Esophagus squamous epithelium (tissue), 5 donors: ENCODE results near the gene TEX48. TPM values are rescaled to one million over a fixed set of nuclear protein-coding genes. Genes with fewer than 3 reads are reported as not detected.

Experiments
- DNase-seq: peaks from one replicate; lab custom pipeline; 2025; lab: John Stamatoyannopoulos, UW
- H3K27ac ChIP-seq, 4 donors: fragments of 200-600 bp; sonication (generic); one replicate each; pipeline ENCODE4 v1.5.1; 2016 to 2019; ENCODE audit warnings: mild to moderate bottlenecking in 1 of 4
- H3K27me3 ChIP-seq, 4 donors: fragments of 200-600 bp; sonication (generic); 1 replicate in 3 of 4; 2 replicates in 1 of 4; pipeline versions ENCODE4 v1.5.1 to v1.6.0; 2017 to 2021; ENCODE audit warnings: antibody characterized with exemption in 1 of 4
- H3K36me3 ChIP-seq, 3 donors: fragments of 200-600 bp; sonication (generic); one replicate each; pipeline ENCODE4 v1.5.1; 2016 to 2019
- H3K4me1 ChIP-seq, 3 donors: fragments of 200-600 bp; sonication (generic); one replicate each; pipeline ENCODE4 v1.5.1; 2017 to 2019
- H3K4me3 ChIP-seq, 4 donors: fragments of 200-600 bp; sonication (generic); 1 replicate in 3 of 4; 2 replicates in 1 of 4; pipeline ENCODE4 v1.5.1; 2016 to 2019; ENCODE audit warnings: mild to moderate bottlenecking in 2 of 4, moderate library complexity in 1 of 4
- H3K9me3 ChIP-seq, 3 donors: fragments of 200-600 bp; sonication (generic); one replicate each; pipeline ENCODE4 v1.5.1; 2016 to 2019
- POLR2A ChIP-seq, 4 donors: fragments of 450-650 bp; IDR thresholded peaks; one replicate each; pipeline ENCODE4 v1.6.1; 2017; ENCODE audit warnings: antibody characterized with exemption in 4 of 4, mild to moderate bottlenecking in 4 of 4, moderate library complexity in 3 of 4
- WGBS, 2 donors: methylation state at CpG; one replicate each; pipeline ENCODE4 v1.1.5; 2018; 5-methylcytosine and 5-hydroxymethylcytosine counted together
- intact Hi-C: fragments of 100-400 bp; cut with DNase I; formaldehyde crosslinking; loops from one replicate; pipeline ENCODE4 v1.15.0; 2022
- total RNA-seq, 4 donors: library from RNA; depleted of rRNA; stranded (reverse); fragments of >200 nt; gene quantifications; one replicate each; pipeline ENCODE4 v1.1.0, GENCODE V29; 2016
- TF ChIP-seq, protein P1 (sequence below), 6 experiments: fragments of 450-650 bp in 4 of 6; fragments of 200-600 bp in 2 of 6; sonication (generic) in 2 of 6; IDR thresholded peaks; one replicate each; pipeline ENCODE4 v1.5.1; 2016 to 2019; ENCODE audit warnings: antibody characterized with exemption in 6 of 6, mild to moderate bottlenecking in 4 of 6, moderate library complexity in 4 of 6
- donor health status: DM: yes; HTN: yes; CAD: no.

Gene TEX48
- total RNA-seq, 4 donors from 2014 or later: not detected

DNA sequence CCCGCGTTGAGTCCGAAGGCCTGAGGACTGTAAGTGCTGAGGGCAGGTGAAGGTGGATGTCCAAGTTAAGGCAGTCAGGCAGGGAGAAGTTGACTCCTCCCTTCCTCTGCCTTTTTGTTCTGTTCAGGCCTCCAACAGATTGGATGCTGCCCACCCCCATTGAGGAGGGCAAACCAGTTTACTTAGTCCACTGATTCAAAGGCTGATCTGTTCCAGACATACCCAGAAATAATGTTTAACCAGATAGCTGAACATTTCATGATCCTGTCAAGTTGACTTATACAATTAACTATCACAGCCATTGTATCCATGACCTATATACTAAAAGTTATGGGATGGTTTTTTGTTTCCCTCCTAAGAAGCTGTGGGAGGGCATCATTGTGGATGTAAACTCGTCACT lies 8.3 kb upstream of the TEX48 start:
- Histone ChIP-seq H3K4me1 (no peaks in the 10 kb centered on the region), H3K4me3 (no peak overlapping the region), H3K27me3 (peaks cover 0 to 4% (median 0%) of the 10 kb centered on the region in 4 donors), H3K9me3 (no peaks in the 10 kb centered on the region), H3K27ac (no peak overlapping the region), H3K36me3 (no peaks in the 10 kb centered on the region)
- no peak for DNase-seq
- intact Hi-C loops: no loop called here
- TF ChIP-seq, protein P1, sequence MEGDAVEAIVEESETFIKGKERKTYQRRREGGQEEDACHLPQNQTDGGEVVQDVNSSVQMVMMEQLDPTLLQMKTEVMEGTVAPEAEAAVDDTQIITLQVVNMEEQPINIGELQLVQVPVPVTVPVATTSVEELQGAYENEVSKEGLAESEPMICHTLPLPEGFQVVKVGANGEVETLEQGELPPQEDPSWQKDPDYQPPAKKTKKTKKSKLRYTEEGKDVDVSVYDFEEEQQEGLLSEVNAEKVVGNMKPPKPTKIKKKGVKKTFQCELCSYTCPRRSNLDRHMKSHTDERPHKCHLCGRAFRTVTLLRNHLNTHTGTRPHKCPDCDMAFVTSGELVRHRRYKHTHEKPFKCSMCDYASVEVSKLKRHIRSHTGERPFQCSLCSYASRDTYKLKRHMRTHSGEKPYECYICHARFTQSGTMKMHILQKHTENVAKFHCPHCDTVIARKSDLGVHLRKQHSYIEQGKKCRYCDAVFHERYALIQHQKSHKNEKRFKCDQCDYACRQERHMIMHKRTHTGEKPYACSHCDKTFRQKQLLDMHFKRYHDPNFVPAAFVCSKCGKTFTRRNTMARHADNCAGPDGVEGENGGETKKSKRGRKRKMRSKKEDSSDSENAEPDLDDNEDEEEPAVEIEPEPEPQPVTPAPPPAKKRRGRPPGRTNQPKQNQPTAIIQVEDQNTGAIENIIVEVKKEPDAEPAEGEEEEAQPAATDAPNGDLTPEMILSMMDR (IDR thresholded peaks at IDR 0.05): no peak
- TF ChIP-seq POLR2A (IDR thresholded peaks at IDR 0.05): no peak
- whole genome bisulfite sequencing, 2 donors: 92 to 94% methylated on average over 4 of the region's 4 CpGs

DNA sequence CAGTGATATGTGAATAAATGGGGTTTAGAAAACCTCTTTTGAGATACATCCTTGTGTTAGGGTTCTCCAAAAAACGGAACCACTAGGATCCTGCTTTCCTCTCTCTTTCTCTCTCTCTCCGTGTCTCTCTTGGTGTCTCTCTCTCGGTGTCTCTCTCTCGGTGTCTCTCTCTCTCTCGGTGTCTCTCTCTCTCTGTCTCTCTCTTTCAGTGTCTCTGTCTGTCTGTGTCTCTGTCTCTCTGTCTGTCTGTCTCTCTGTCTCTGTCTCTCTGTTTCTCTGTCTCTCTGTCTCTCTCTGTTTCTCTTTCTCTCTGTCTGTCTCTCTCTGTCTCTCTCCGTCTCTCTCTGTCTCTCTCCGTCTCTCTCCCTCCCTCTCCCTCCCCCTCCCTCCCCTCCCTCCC lies 7.8 kb upstream of the TEX48 start:
- no peaks in the 10 kb centered on the region for H3K36me3 ChIP-seq
- DNase-seq: no peak
- intact Hi-C loops: loop anchor here (10.0 kb wide), 1 partner anchor 225 kb away; no protein-coding TSS in a partner anchor
- H3K27me3 ChIP-seq: peaks cover 0 to 4% (median 0%) of the 10 kb centered on the region in 4 donors
- H3K27ac ChIP-seq: no peak overlapping the region
- H3K9me3 ChIP-seq: no peaks in the 10 kb centered on the region
- TF ChIP-seq POLR2A (IDR thresholded peaks at IDR 0.05): no peak
- TF ChIP-seq, protein P1 (IDR thresholded peaks at IDR 0.05): no peak
- 89 to 96% methylated on average over 7 of the region's 7 CpGs for WGBS, 2 donors
- no peak overlapping the region for H3K4me3 ChIP-seq
- H3K4me1 ChIP-seq: no peaks in the 10 kb centered on the region

DNA sequence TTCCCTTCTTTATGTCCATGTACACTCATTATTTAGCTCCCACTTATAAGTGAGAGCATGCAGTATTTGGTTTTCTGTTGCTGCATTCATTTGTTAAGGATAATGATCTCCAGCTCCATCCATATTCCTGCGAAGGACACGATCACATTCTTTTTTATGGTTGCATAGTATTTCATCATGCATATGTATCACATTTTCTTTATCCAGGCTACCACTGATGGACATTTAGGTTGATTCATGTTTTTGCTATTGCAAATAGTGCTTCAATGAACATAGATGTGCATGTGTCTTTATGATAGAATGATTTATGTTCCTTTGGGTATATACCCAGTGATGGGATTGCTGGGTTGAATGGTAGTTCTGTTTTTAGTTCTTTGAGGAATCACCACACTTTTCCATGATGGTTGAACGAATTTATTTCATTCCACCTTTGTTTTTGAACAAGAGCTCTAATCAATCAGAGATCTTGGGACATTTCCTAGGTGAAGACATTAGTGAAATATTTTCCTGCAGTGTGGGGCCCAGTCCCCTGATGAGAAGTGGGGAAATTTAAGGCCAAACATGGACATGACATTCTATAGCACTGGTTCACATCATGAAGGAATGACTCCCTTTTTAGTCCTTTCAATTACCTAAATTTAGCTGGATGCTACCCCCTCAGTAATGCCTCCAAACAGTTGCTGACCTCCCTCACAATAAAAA lies 7.1 kb upstream of the TEX48 start:
- Histone ChIP-seq H3K4me1 (no peaks in the 10 kb centered on the region), H3K27me3 (peaks cover 0 to 4% (median 0%) of the 10 kb centered on the region in 4 donors), H3K9me3 (no peaks in the 10 kb centered on the region), H3K27ac (no peak overlapping the region), H3K36me3 (no peaks in the 10 kb centered on the region), H3K4me3 (no peak overlapping the region)
- TF ChIP-seq, protein P1 (IDR thresholded peaks at IDR 0.05): no peak
- no peak for TF ChIP-seq POLR2A (IDR thresholded peaks at IDR 0.05)
- intact Hi-C loops: loop anchor here (10.0 kb wide), 1 partner anchor 226 kb away; no protein-coding TSS in a partner anchor
- no peak for DNase-seq
- 87 to 95% methylated on average over 3 of the region's 3 CpGs for WGBS, 2 donors

DNA sequence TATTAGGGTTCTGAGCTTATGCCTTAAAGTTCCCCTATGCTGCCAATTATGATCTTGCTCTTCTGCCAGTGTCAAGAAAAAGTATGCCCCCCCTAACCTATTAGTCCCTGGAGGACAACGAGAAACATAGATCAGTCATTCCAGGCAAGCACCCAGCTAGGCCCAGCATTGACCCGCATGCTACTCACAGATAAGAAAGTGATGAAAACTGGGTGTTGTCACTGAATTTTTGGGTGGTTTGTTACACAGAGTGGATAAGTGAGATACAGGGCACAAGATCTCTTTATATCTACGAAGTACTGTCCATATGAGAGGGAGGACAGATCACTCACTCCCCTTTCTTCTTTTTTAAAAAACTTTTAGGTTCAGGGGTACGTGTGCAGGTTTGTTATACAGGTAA lies 6.4 kb upstream of the TEX48 start:
- Histone ChIP-seq H3K27ac (no peak overlapping the region), H3K27me3 (peaks cover 0 to 4% (median 0%) of the 10 kb centered on the region in 4 donors), H3K4me1 (no peaks in the 10 kb centered on the region), H3K9me3 (no peaks in the 10 kb centered on the region), H3K4me3 (no peak overlapping the region), H3K36me3 (no peaks in the 10 kb centered on the region)
- 83 to 87% methylated on average over 4 of the region's 4 CpGs for WGBS, 2 donors
- TF ChIP-seq, protein P1 (IDR thresholded peaks at IDR 0.05): no peak
- no peak for TF ChIP-seq POLR2A (IDR thresholded peaks at IDR 0.05)
- no peak for DNase-seq
- intact Hi-C loops: loop anchor here (10.0 kb wide), 1 partner anchor 226 kb away; no protein-coding TSS in a partner anchor

DNA sequence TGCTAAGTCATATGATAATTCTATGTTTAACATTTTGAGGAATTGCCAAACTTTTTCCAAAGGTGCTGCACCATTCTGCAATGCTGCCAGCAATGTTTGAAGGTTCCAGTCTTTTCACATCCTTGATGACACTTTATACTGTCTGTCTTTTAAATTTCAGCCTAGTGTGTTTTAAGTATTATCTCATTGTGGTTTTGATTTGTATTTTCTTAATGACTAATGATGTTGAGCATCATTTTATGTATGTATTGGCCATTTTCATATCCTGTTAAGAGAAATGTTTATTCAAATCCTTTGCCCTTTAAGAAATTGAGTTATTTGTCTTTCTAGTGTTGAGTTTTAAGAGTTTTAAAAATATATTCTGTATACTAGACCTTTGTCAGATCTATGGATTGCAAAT lies 5.0 kb upstream of the TEX48 start:
- H3K9me3 ChIP-seq: no peaks in the 10 kb centered on the region
- TF ChIP-seq POLR2A (IDR thresholded peaks at IDR 0.05): no peak
- TF ChIP-seq, protein P1 (IDR thresholded peaks at IDR 0.05): no peak
- no peak overlapping the region for H3K27ac ChIP-seq
- no peaks in the 10 kb centered on the region for H3K4me1 ChIP-seq
- peaks cover 0 to 2% (median 0%) of the 10 kb centered on the region in 4 donors for H3K27me3 ChIP-seq
- H3K4me3 ChIP-seq: no peak overlapping the region
- H3K36me3 ChIP-seq: no peaks in the 10 kb centered on the region
- intact Hi-C loops: loop anchor here (10.0 kb wide), 1 partner anchor 228 kb away; no protein-coding TSS in a partner anchor
- DNase-seq: no peak
